Ascending aorta (tissue), 2 donors: ENCODE results near the gene PSD. TPM values are rescaled to one million over a fixed set of nuclear protein-coding genes. Genes with fewer than 3 reads are reported as not detected.

Source experiments
- DNase-seq, 2 donors: peaks; one replicate each; pipeline ENCODE4 v3.0.0-alpha.2; 2019; ENCODE audit warnings: low spot score in 2 of 2
- H3K27ac ChIP-seq, 2 donors: fragments of 200-600 bp; sonication (generic); one replicate each; pipeline ENCODE4 v1.5.1; 2016 to 2017; ENCODE audit warnings: mild to moderate bottlenecking in 1 of 2
- H3K27me3 ChIP-seq: fragments of 200-600 bp; sonication (generic); one replicate; pipeline ENCODE4 v1.5.1; 2017
- H3K36me3 ChIP-seq, 2 donors: fragments of 200-600 bp; sonication (generic); one replicate each; pipeline ENCODE4 v1.5.1; 2016
- H3K4me1 ChIP-seq, 2 donors: fragments of 200-600 bp; sonication (generic); one replicate each; pipeline ENCODE4 v1.5.1; 2016 to 2017; ENCODE audit warnings: mild to moderate bottlenecking in 1 of 2
- H3K4me3 ChIP-seq, 2 donors: fragments of 200-600 bp; sonication (generic); one replicate each; pipeline ENCODE4 v1.5.1; 2016 to 2017; ENCODE audit warnings: mild to moderate bottlenecking in 1 of 2
- H3K9me3 ChIP-seq, 2 donors: fragments of 200-600 bp; sonication (generic); one replicate each; pipeline ENCODE4 v1.5.1; 2016
- CTCF ChIP-seq, 3 experiments: fragments of 200-600 bp in 2 of 3; fragments of 450-650 bp in 1 of 3; sonication (generic) in 2 of 3; IDR thresholded peaks; one replicate each; pipeline ENCODE4 v1.5.1; 2016 to 2019; ENCODE audit warnings: antibody characterized with exemption in 3 of 3, mild to moderate bottlenecking in 1 of 3, moderate library complexity in 1 of 3
- intact Hi-C: fragments of 100-400 bp; cut with DNase I; formaldehyde crosslinking; loops from one replicate; pipeline ENCODE4 v1.15.1; 2023
- total RNA-seq: library from RNA; depleted of rRNA; stranded (reverse); fragments of >200 nt; gene quantifications from one replicate; pipeline ENCODE4 v1.1.0, GENCODE V29; 2016

Gene PSD
- total RNA-seq, 1 donor from 2014 or later, result not detected

DNA sequence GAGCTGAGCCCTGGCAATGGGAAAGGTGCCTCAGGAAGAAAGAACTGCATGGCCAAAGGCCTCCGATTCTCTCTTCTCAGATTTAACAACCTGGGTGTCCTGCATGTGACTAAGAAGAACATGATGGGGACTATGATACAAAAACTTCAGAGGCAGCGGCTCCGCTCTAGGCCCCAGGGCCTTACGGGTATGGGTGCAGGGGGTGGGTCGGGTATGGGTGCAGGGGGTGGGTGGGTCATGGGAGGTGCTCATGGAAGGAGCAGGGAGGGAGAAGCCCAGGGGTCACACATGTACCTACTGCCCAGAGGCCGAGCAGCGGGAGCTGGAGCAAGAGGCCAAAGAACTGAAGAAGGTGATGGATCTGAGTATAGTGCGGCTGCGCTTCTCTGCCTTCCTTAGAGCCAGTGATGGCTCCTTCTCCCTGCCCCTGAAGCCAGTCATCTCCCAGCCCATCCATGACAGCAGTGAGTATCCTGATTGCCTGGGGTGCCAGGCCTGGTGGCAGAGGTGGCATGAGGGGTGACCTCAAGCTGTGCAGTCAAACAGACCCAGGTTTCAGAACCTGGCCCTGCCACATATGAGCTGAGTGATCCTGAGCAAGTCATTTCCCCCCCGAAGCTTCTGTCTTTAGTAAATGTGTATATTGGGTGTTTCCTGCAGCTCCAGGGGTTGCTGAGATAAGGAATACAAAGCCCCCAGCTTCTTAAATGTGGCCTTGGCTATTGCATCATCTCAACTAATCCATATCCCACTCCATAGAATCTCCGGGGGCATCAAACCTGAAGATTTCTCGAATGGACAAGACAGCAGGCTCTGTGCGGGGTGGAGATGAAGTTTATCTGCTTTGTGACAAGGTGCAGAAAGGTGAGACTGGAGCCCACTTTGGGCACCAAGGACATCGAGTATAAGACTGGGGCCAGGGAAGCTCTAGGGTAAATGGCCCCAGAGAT lies 21.1 kb downstream of the PSD start:
- H3K4me1 ChIP-seq, result peaks cover 14 to 30% of the 10 kb centered on the region in 2 donors
- no peaks in the 10 kb centered on the region for H3K27me3 ChIP-seq
- no peak for DNase-seq
- H3K4me3 ChIP-seq, result no peak overlapping the region
- H3K27ac ChIP-seq, result peak overlapping the region in 1 of 2 donors; percentile 97
- peaks cover 18 to 30% of the 10 kb centered on the region in 2 donors for H3K36me3 ChIP-seq
- TF ChIP-seq CTCF (IDR thresholded peaks at IDR 0.05), result no peak
- intact Hi-C loops, result no loop called here
- H3K9me3 ChIP-seq, result no peaks in the 10 kb centered on the region

- peak overlapping the region; percentile 89 to 97 for H3K27ac ChIP-seq
- H3K36me3 ChIP-seq, result peaks cover 15 to 22% of the 10 kb centered on the region in 2 donors
- H3K4me1 ChIP-seq, result peaks cover 14 to 30% of the 10 kb centered on the region in 2 donors
- no peak for TF ChIP-seq CTCF (IDR thresholded peaks at IDR 0.05)
- peak overlapping the region; percentile 65 to 85 for H3K4me3 ChIP-seq
- no peak for DNase-seq
- H3K9me3 ChIP-seq, result no peaks in the 10 kb centered on the region
- intact Hi-C loops, result no loop called here
- H3K27me3 ChIP-seq, result no peaks in the 10 kb centered on the region
These were observed 21.8 kb downstream of the PSD start for GRCh38 chr10:102396730-102397151.

DNA sequence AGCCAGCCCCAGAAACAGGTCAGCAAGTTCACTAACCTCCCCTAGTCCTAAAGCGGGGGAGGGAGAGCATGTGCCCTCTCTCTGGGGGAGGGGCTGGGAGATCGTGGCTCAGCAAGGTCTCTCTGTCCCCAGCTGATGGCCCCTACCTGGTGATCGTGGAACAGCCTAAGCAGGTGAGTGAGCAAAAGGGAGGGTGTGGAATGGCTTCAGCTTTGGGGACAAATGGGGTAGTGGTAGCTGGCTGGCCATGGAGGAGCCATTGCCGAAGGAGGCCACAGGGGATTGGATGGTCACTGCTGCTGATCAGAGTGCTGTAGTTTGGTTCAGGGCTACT lies 22.3 kb downstream of the PSD start:
- Histone ChIP-seq H3K27ac (peak overlapping the region; percentile 89 to 97), H3K4me3 (peak overlapping the region; percentile 65 to 85), H3K9me3 (no peaks in the 10 kb centered on the region), H3K4me1 (peaks cover 14 to 30% of the 10 kb centered on the region in 2 donors), H3K36me3 (peaks cover 12 to 17% of the 10 kb centered on the region in 2 donors), H3K27me3 (no peaks in the 10 kb centered on the region)
- intact Hi-C loops, result no loop called here
- TF ChIP-seq CTCF (IDR thresholded peaks at IDR 0.05), result no peak
- DNase-seq, result no peak

- peak within 1 kb of the TSS; percentile 89 to 97 for H3K27ac ChIP-seq
- H3K36me3 ChIP-seq, result peaks cover 5 to 12% of the 10 kb centered on the region in 2 donors
- no peaks in the 10 kb centered on the region for H3K9me3 ChIP-seq
- TF ChIP-seq CTCF (IDR thresholded peaks at IDR 0.05), result no peak
- peak; percentile 66 to 96 for DNase-seq
- H3K27me3 ChIP-seq, result no peaks in the 10 kb centered on the region
- peak within 1 kb of the TSS; percentile 65 to 85 for H3K4me3 ChIP-seq
- H3K4me1 ChIP-seq, result peaks cover 14 to 30% of the 10 kb centered on the region in 2 donors
- intact Hi-C loops, result loop anchor here (1.0 to 2.0 kb wide), 4 partner anchors 83 to 243 kb away; partner anchors contain the start of genes GBF1, NOLC1 and SUFU
These were observed 22.9 kb downstream of the PSD start, which contains the start of gene NFKB2 for GRCh38 chr10:102395400-102396316. Gene NFKB2 (plus strand): TSS chr10:102395705. CDS start chr10:102395960, 255 bp downstream.

GRCh38 chr10:102394801-102395399 lies 23.7 kb downstream of the PSD start:
- no peak for TF ChIP-seq CTCF (IDR thresholded peaks at IDR 0.05)
- Histone ChIP-seq H3K4me1 (peaks cover 12 to 27% of the 10 kb centered on the region in 2 donors), H3K36me3 (peaks cover 4 to 12% of the 10 kb centered on the region in 2 donors), H3K4me3 (peak overlapping the region; percentile 65 to 85), H3K9me3 (no peaks in the 10 kb centered on the region), H3K27me3 (no peaks in the 10 kb centered on the region), H3K27ac (peak overlapping the region; percentile 89 to 97)
- intact Hi-C loops, result loop anchor here (1.0 to 2.0 kb wide), 5 partner anchors 27 to 243 kb away; partner anchors contain the start of genes GBF1, NOLC1 and SUFU
- no peak for DNase-seq
